Ovary (tissue), 9 donors: ENCODE results near the gene TXN2. TPM values are rescaled to one million over a fixed set of nuclear protein-coding genes. Genes with fewer than 3 reads are reported as not detected.

ENCODE experiments used
- DNase-seq, 5 donors: peaks; one replicate each; pipeline ENCODE4 v3.0.0-alpha.2; 2019 to 2020
- H3K27ac ChIP-seq, 2 donors: fragments of 200-600 bp; one replicate each; pipeline versions ENCODE4 v1.5.1 to v1.8.0; 2019 to 2022
- H3K27me3 ChIP-seq: fragments of 200-600 bp; one replicate; pipeline ENCODE4 v1.8.0; 2022
- H3K36me3 ChIP-seq: fragments of 200-600 bp; sonication (generic); one replicate; pipeline ENCODE4 v1.5.1; 2019
- H3K4me1 ChIP-seq: one replicate; pipeline ENCODE4 v1.8.1; 2013; ENCODE audit warnings: mild to moderate bottlenecking, moderate library complexity; ENCODE audit not compliant: insufficient read depth
- H3K4me3 ChIP-seq: fragments of 200-600 bp; sonication (generic); one replicate; pipeline ENCODE4 v1.5.1; 2017
- H3K9me3 ChIP-seq, 2 donors: fragments of 200-600 bp in 1 of 2; sonication (generic) in 1 of 2; one replicate each; pipeline versions ENCODE4 v1.5.1 to v1.8.1; 2013 to 2019; ENCODE audit warnings: mild to moderate bottlenecking in 1 of 2, moderate library complexity in 1 of 2
- CTCF ChIP-seq, 3 donors: fragments of 450-650 bp in 2 of 3; fragments of 200-600 bp in 1 of 3; IDR thresholded peaks; one replicate each; pipeline versions ENCODE4 v1.5.1 to v1.8.0; 2016 to 2022; ENCODE audit warnings: antibody characterized with exemption in 3 of 3, mild to moderate bottlenecking in 1 of 3
- EP300 ChIP-seq: sonication (generic); formaldehyde crosslinking; IDR thresholded peaks from one replicate; pipeline ENCODE4 v1.6.1; 2017; ENCODE audit warnings: antibody characterized with exemption
- POLR2A ChIP-seq: fragments of 450-650 bp; IDR thresholded peaks from one replicate; pipeline ENCODE4 v1.6.1; 2017; ENCODE audit warnings: antibody characterized with exemption, mild to moderate bottlenecking, moderate library complexity
- WGBS, 3 donors: extraction: QIAGEN DNeasy Blood & Tissue Kit in 1 of 3; methylation state at CpG; one replicate each; pipeline versions ENCODE4 v1.1.5 to v1.1.7; 2013 to 2017; 5-methylcytosine and 5-hydroxymethylcytosine counted together
- intact Hi-C, 4 donors: fragments of 100-400 bp; cut with DNase I; formaldehyde crosslinking; loops; one replicate each; pipeline versions ENCODE4 v1.11.0 to v1.15.1; 2022 to 2023
- polyA plus RNA-seq, 2 donors: library from polyadenylated mRNA; stranded (reverse); fragments of 200-250 nt in 1 of 2; fragments of 350-450 nt in 1 of 2; fragmentation: Illumina TruSeq in 1 of 2; extraction: RNeasy Lipid Tissue Mini Kit (QIAGEN cat#74804) in 1 of 2; gene quantifications; one replicate each; pipeline ENCODE4 v1.2.3, GENCODE V29; 2013 to 2014
- total RNA-seq, 7 donors: library from RNA; depleted of rRNA in 2 of 7; stranded (reverse); fragments of >200 nt in 2 of 7; fragmentation: NEBNext Ultra II Directional in 3 of 7; extraction: Animal tissue kit (Norgen Biotek cat#: 25700) in 3 of 7; gene quantifications; one replicate each; pipeline versions ENCODE4 v1.1.0 to v1.2.4, GENCODE V29; 2016 to 2023
- donor health status: DM: no; HTN: no; CAD: no; lungs with moderate emphysema.
- donor health status: DM: no; HTN: no; CAD: no.
- donor health status: Bipolar disorder and iron deficiency.
- donor health status: DM: yes; HTN: yes; CAD: no.
- donor health status: DM: no; HTN: no; CAD: no.
- donor health status: DM: yes; HTN: yes; CAD: no.

TXN2 gene
- total and polyA plus RNA-seq, 9 donors = 60.9 to 118 (median 80.8) TPM

- H3K4me1 ChIP-seq = peaks cover 10% of the 10 kb centered on the region
- H3K36me3 ChIP-seq = no peaks in the 10 kb centered on the region
- H3K4me3 ChIP-seq = no peak overlapping the region
- H3K27me3 ChIP-seq = no peaks in the 10 kb centered on the region
- DNase-seq = no peak
- no peak for TF ChIP-seq POLR2A
- TF ChIP-seq CTCF (IDR thresholded peaks at IDR 0.05) = no peak
- TF ChIP-seq EP300 = no peak
- WGBS, 3 donors = 25 to 56% (median 37%) methylated on average over 4 to 7 of the region's 7 CpGs
- intact Hi-C loops = loop anchor here in 3 of 4 donors (5.0 to 10.0 kb wide), 4 partner anchors 93 to 166 kb away; no protein-coding TSS in a partner anchor
- H3K27ac ChIP-seq = no peak overlapping the region
- H3K9me3 ChIP-seq = no peaks in the 10 kb centered on the region
Observed at GRCh38 chr22:36467946-36468345, 13.5 kb downstream of the TXN2 start.

- no peaks in the 10 kb centered on the region for H3K36me3 ChIP-seq
- no peaks in the 10 kb centered on the region for H3K27me3 ChIP-seq
- TF ChIP-seq POLR2A (no peak), CTCF (IDR thresholded peaks at IDR 0.05) (no peak), EP300 (no peak)
- intact Hi-C loops = loop anchor here in 3 of 4 donors (5.0 to 10.0 kb wide), 4 partner anchors 92 to 165 kb away; no protein-coding TSS in a partner anchor
- H3K9me3 ChIP-seq = no peaks in the 10 kb centered on the region
- DNase-seq = peak in 2 of 5 donors; percentile 41 to 56
- H3K4me3 ChIP-seq = no peak overlapping the region
- H3K4me1 ChIP-seq = peaks cover 10% of the 10 kb centered on the region
- WGBS, 3 donors = 64 to 68% (median 65%) methylated on average over 14 of the region's 14 CpGs
- H3K27ac ChIP-seq = no peak overlapping the region
Observed at GRCh38 chr22:36467042-36467810, 14.2 kb downstream of the TXN2 start.

- WGBS, 3 donors = 72 to 80% (median 76%) methylated on average over 7 of the region's 7 CpGs
- H3K4me1 ChIP-seq = peaks cover 10% of the 10 kb centered on the region
Observed at GRCh38 chr22:36466258-36466657, 15.2 kb downstream of the TXN2 start.

More at GRCh38 chr22:36466258-36466657, 15.2 kb downstream of the TXN2 start:
- Histone ChIP-seq H3K27me3 (no peaks in the 10 kb centered on the region), H3K36me3 (no peaks in the 10 kb centered on the region), H3K27ac (peak overlapping the region in 1 of 2 donors; percentile 66), H3K9me3 (no peaks in the 10 kb centered on the region), H3K4me3 (no peak overlapping the region)
- no peak for TF ChIP-seq CTCF (IDR thresholded peaks at IDR 0.05)
- no peak for TF ChIP-seq POLR2A
- TF ChIP-seq EP300 = no peak
- intact Hi-C loops = loop anchor here in 3 of 4 donors (5.0 to 10.0 kb wide), 4 partner anchors 91 to 164 kb away; no protein-coding TSS in a partner anchor
- no peak for DNase-seq
